Lower leg skin (tissue), 4 donors: ENCODE measurements around the gene NTSR1. TPM values are rescaled to one million over a fixed set of nuclear protein-coding genes. Genes with fewer than 3 reads are reported as not detected.

ENCODE experiments used
- DNase-seq, 2 donors: peaks; one replicate each; pipeline ENCODE4 v3.0.0-alpha.2; 2019; ENCODE audit warnings: low spot score in 2 of 2
- H3K4me3 ChIP-seq: fragments of 200-600 bp; sonication (generic); 2 replicates; pipeline ENCODE4 v1.5.1; 2017; ENCODE audit warnings: mild to moderate bottlenecking, low read depth; ENCODE audit not compliant: poor library complexity, severe bottlenecking
- POLR2A ChIP-seq, 2 donors: fragments of 450-650 bp; IDR thresholded peaks; one replicate each; pipeline ENCODE4 v1.6.1; 2016 to 2017; ENCODE audit warnings: antibody characterized with exemption in 2 of 2, mild to moderate bottlenecking in 1 of 2, moderate library complexity in 1 of 2
- WGBS, 2 donors: methylation state at CpG; one replicate each; pipeline ENCODE4 v1.1.5; 2018; 5-methylcytosine and 5-hydroxymethylcytosine counted together
- intact Hi-C: fragments of 100-400 bp; cut with DNase I; formaldehyde crosslinking; loops from one replicate; pipeline ENCODE4 v1.15.0; 2023; ENCODE audit warnings: low total_unique reads
- total RNA-seq, 4 donors: library from RNA; depleted of rRNA; stranded (reverse); fragments of >200 nt; gene quantifications; one replicate each; pipeline ENCODE4 v1.1.0, GENCODE V29; 2016
- TF ChIP-seq, protein P1 (sequence below), 3 donors: fragments of 450-650 bp; IDR thresholded peaks; one replicate each; pipeline ENCODE4 v1.5.1; 2016; ENCODE audit warnings: antibody characterized with exemption in 3 of 3, mild to moderate bottlenecking in 3 of 3, moderate library complexity in 2 of 3

The NTSR1 gene
- total RNA-seq, 4 donors from 2014 or later, result 0.07 to 0.61 (median 0.13) TPM; not detected in 1

GRCh38 chr20:62809530-62810428 lies 101.1 kb downstream of the NTSR1 start:
- no peak for DNase-seq
- no peak overlapping the region for H3K4me3 ChIP-seq
- WGBS, 2 donors, result 90 to 95% methylated on average over 19 to 21 of the region's 24 CpGs
- intact Hi-C loops, result loop anchor here (5.0 to 10.0 kb wide), 4 partner anchors 142 to 505 kb away; partner anchors contain the start of genes ADRM1 and CABLES2
- TF ChIP-seq, protein P1, sequence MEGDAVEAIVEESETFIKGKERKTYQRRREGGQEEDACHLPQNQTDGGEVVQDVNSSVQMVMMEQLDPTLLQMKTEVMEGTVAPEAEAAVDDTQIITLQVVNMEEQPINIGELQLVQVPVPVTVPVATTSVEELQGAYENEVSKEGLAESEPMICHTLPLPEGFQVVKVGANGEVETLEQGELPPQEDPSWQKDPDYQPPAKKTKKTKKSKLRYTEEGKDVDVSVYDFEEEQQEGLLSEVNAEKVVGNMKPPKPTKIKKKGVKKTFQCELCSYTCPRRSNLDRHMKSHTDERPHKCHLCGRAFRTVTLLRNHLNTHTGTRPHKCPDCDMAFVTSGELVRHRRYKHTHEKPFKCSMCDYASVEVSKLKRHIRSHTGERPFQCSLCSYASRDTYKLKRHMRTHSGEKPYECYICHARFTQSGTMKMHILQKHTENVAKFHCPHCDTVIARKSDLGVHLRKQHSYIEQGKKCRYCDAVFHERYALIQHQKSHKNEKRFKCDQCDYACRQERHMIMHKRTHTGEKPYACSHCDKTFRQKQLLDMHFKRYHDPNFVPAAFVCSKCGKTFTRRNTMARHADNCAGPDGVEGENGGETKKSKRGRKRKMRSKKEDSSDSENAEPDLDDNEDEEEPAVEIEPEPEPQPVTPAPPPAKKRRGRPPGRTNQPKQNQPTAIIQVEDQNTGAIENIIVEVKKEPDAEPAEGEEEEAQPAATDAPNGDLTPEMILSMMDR (IDR thresholded peaks at IDR 0.05), result no peak
- no peak for TF ChIP-seq POLR2A (IDR thresholded peaks at IDR 0.05)

DNA sequence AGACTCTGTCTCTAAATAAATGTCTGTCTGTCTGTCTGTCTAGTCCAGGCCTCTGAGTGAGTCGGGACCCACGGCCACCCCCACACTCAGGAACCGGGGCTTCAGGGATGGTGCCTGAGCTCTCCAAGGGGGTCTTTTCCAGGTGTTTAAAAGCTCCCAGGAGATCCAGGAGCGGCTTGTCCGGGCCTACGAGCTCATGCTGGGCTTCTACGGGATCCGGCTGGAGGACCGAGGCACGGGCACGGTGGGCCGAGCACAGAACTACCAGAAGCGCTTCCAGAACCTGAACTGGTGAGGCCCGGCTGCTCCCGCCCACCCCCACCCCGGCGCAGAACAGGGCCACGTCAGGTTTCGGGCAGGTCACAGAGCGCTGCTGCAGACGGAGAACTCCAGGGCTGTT lies 102.7 kb downstream of the NTSR1 start:
- 88 to 94% methylated on average over 17 to 20 of the region's 21 CpGs for WGBS, 2 donors
- no peak for TF ChIP-seq POLR2A (IDR thresholded peaks at IDR 0.05)
- TF ChIP-seq, protein P1 (IDR thresholded peaks at IDR 0.05), result no peak
- no peak overlapping the region for H3K4me3 ChIP-seq
- no peak for DNase-seq
- intact Hi-C loops, result loop anchor here (10.0 kb wide), 1 partner anchor 507 kb away; the partner anchor contains the start of gene ADRM1

GRCh38 chr20:62811720-62812119 lies 103.1 kb downstream of the NTSR1 start:
- 78% methylated on average over 10 of the region's 10 CpGs for WGBS, 2 donors
- intact Hi-C loops, result loop anchor here (10.0 kb wide), 1 partner anchor 507 kb away; the partner anchor contains the start of gene ADRM1
- no peak for TF ChIP-seq POLR2A (IDR thresholded peaks at IDR 0.05)
- TF ChIP-seq, protein P1 (IDR thresholded peaks at IDR 0.05), result no peak
- DNase-seq, result no peak
- no peak overlapping the region for H3K4me3 ChIP-seq

Other genes with a start within 250 kb of the NTSR1 start
- 1 to 10 TPM in 3 of 4 donors, not detected in 1; 1.1 to 2.4 (median 1.6) TPM for gene GATA5, start 232.8 kb upstream of the NTSR1 start, total RNA-seq
- 100 to 1,000 TPM in 1 of 4 donors, 10 to 100 TPM in 3; 77.9 to 107 (median 81.5) TPM for gene SLCO4A1, start 66.3 kb upstream of the NTSR1 start, total RNA-seq
- gene MRGBP, start 87.6 kb downstream of the NTSR1 start, total RNA-seq, result 10 to 100 TPM in 3 of 4 donors, 1 to 10 TPM in 1; 9.8 to 13.9 (median 10.2) TPM
- 10 to 100 TPM; 50.3 to 76.9 (median 58.5) TPM for gene OGFR, start 96.0 kb downstream of the NTSR1 start, total RNA-seq
- 10 to 100 TPM in 2 of 4 donors, 1 to 10 TPM in 2; 5.6 to 14.1 (median 10.8) TPM for gene COL9A3, start 108.2 kb downstream of the NTSR1 start, total RNA-seq
- 10 to 100 TPM; 12.1 to 13.9 (median 13.1) TPM for gene TCFL5, start 153.0 kb downstream of the NTSR1 start, total RNA-seq
- 100 to 1,000 TPM in 1 of 4 donors, 10 to 100 TPM in 3; 54.2 to 105 (median 70.7) TPM for gene DIDO1, start 217.7 kb downstream of the NTSR1 start, total RNA-seq
- 10 to 100 TPM; 39.6 to 59.3 (median 44.2) TPM for gene GID8, start 229.3 kb downstream of the NTSR1 start, total RNA-seq
- 1 to 10 TPM in 2 of 4 donors, under 1 TPM in 2; 0.46 to 1.1 (median 0.73) TPM for gene SLC17A9, start 243.9 kb downstream of the NTSR1 start, total RNA-seq